Ovary (tissue), 9 donors: ENCODE data around the gene ESRRG. TPM values are rescaled to one million over a fixed set of nuclear protein-coding genes. Genes with fewer than 3 reads are reported as not detected.

ENCODE experiments used
- DNase-seq, 5 donors: peaks; one replicate each; pipeline ENCODE4 v3.0.0-alpha.2; 2019 to 2020
- H3K27ac ChIP-seq, 2 donors: fragments of 200-600 bp; one replicate each; pipeline versions ENCODE4 v1.5.1 to v1.8.0; 2019 to 2022
- H3K27me3 ChIP-seq: fragments of 200-600 bp; one replicate; pipeline ENCODE4 v1.8.0; 2022
- H3K36me3 ChIP-seq: fragments of 200-600 bp; sonication (generic); one replicate; pipeline ENCODE4 v1.5.1; 2019
- H3K4me1 ChIP-seq: one replicate; pipeline ENCODE4 v1.8.1; 2013; ENCODE audit warnings: mild to moderate bottlenecking, moderate library complexity; ENCODE audit not compliant: insufficient read depth
- H3K4me3 ChIP-seq: fragments of 200-600 bp; sonication (generic); one replicate; pipeline ENCODE4 v1.5.1; 2017
- H3K9me3 ChIP-seq, 2 donors: fragments of 200-600 bp in 1 of 2; sonication (generic) in 1 of 2; one replicate each; pipeline versions ENCODE4 v1.5.1 to v1.8.1; 2013 to 2019; ENCODE audit warnings: mild to moderate bottlenecking in 1 of 2, moderate library complexity in 1 of 2
- EP300 ChIP-seq: sonication (generic); formaldehyde crosslinking; IDR thresholded peaks from one replicate; pipeline ENCODE4 v1.6.1; 2017; ENCODE audit warnings: antibody characterized with exemption
- POLR2A ChIP-seq: fragments of 450-650 bp; IDR thresholded peaks from one replicate; pipeline ENCODE4 v1.6.1; 2017; ENCODE audit warnings: antibody characterized with exemption, mild to moderate bottlenecking, moderate library complexity
- WGBS, 3 donors: extraction: QIAGEN DNeasy Blood & Tissue Kit in 1 of 3; methylation state at CpG; one replicate each; pipeline versions ENCODE4 v1.1.5 to v1.1.7; 2013 to 2017; 5-methylcytosine and 5-hydroxymethylcytosine counted together
- intact Hi-C, 4 donors: fragments of 100-400 bp; cut with DNase I; formaldehyde crosslinking; loops; one replicate each; pipeline versions ENCODE4 v1.11.0 to v1.15.1; 2022 to 2023
- polyA plus RNA-seq, 2 donors: library from polyadenylated mRNA; stranded (reverse); fragments of 200-250 nt in 1 of 2; fragments of 350-450 nt in 1 of 2; fragmentation: Illumina TruSeq in 1 of 2; extraction: RNeasy Lipid Tissue Mini Kit (QIAGEN cat#74804) in 1 of 2; gene quantifications; one replicate each; pipeline ENCODE4 v1.2.3, GENCODE V29; 2013 to 2014
- total RNA-seq, 7 donors: library from RNA; depleted of rRNA in 2 of 7; stranded (reverse); fragments of >200 nt in 2 of 7; fragmentation: NEBNext Ultra II Directional in 3 of 7; extraction: Animal tissue kit (Norgen Biotek cat#: 25700) in 3 of 7; gene quantifications; one replicate each; pipeline versions ENCODE4 v1.1.0 to v1.2.4, GENCODE V29; 2016 to 2023
- TF ChIP-seq, protein P1 (sequence below), 3 donors: fragments of 450-650 bp in 2 of 3; fragments of 200-600 bp in 1 of 3; IDR thresholded peaks; one replicate each; pipeline versions ENCODE4 v1.5.1 to v1.8.0; 2016 to 2022; ENCODE audit warnings: antibody characterized with exemption in 3 of 3, mild to moderate bottlenecking in 1 of 3
- donor health status: DM: no; HTN: no; CAD: no; lungs with moderate emphysema.
- donor health status: DM: no; HTN: no; CAD: no.
- donor health status: Bipolar disorder and iron deficiency.
- donor health status: DM: yes; HTN: yes; CAD: no.
- donor health status: DM: no; HTN: no; CAD: no.
- donor health status: DM: yes; HTN: yes; CAD: no.

Gene ESRRG
- total and polyA plus RNA-seq, 9 donors: 0.07 to 3.2 (median 1.2) TPM

DNA sequence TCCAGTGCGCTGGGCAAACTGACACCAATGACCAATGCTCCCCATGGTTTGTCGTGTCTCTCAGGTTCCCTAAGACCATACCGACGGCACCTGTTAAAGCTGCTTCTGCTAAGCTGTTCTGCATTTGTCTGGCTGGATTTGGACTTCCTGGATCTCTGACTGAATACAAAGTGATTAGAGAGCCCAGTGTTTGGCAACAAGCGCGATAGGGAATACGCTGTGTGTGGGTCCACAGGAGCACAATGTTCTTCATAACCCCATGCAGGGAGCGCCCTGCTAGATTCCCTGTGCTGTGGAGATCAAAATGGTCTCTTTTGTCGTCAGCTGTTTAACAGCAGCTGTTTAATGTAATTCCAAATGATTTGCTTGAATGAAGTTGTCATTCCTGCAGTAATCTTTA, 26.0 kb upstream of the ESRRG start:
- intact Hi-C loops: no loop called here
- no peak overlapping the region for H3K27ac ChIP-seq

DNA sequence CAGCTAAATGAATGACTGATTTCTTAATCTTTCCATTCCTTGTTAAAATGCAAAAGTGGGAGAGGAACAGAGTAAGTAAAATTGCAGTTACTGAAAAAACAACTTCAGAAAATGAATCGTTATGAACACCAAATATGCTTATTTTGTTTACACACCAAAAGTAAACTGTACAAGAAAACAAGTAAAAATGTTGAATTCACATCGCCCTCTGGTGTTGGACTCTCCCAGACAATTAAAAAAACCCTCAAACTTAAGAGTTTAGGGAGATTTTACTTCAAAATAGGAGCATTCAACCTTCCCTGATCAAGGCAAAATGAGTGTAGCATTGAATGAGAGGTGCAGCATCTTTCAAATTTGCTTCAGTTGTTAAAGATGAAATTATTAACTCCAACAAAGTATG, 19.4 kb upstream of the ESRRG start:
- TF ChIP-seq POLR2A (no peak), EP300 (no peak)
- TF ChIP-seq, protein P1, sequence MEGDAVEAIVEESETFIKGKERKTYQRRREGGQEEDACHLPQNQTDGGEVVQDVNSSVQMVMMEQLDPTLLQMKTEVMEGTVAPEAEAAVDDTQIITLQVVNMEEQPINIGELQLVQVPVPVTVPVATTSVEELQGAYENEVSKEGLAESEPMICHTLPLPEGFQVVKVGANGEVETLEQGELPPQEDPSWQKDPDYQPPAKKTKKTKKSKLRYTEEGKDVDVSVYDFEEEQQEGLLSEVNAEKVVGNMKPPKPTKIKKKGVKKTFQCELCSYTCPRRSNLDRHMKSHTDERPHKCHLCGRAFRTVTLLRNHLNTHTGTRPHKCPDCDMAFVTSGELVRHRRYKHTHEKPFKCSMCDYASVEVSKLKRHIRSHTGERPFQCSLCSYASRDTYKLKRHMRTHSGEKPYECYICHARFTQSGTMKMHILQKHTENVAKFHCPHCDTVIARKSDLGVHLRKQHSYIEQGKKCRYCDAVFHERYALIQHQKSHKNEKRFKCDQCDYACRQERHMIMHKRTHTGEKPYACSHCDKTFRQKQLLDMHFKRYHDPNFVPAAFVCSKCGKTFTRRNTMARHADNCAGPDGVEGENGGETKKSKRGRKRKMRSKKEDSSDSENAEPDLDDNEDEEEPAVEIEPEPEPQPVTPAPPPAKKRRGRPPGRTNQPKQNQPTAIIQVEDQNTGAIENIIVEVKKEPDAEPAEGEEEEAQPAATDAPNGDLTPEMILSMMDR (IDR thresholded peaks at IDR 0.05): no peak
- intact Hi-C loops: no loop called here
- no peaks in the 10 kb centered on the region for H3K27me3 ChIP-seq
- H3K36me3 ChIP-seq: no peaks in the 10 kb centered on the region
- no peaks in the 10 kb centered on the region for H3K4me1 ChIP-seq
- WGBS, 3 donors: 12 to 26% (median 21%) methylated on average over 2 of the region's 2 CpGs
- no peaks in the 10 kb centered on the region for H3K9me3 ChIP-seq
- H3K27ac ChIP-seq: no peak overlapping the region
- no peak overlapping the region for H3K4me3 ChIP-seq
- no peak for DNase-seq

More for the DNA sequence above, 26.0 kb upstream of the ESRRG start:
- DNase-seq: no peak
- Histone ChIP-seq H3K4me3 (no peak overlapping the region), H3K27me3 (no peaks in the 10 kb centered on the region), H3K9me3 (no peaks in the 10 kb centered on the region), H3K4me1 (peaks cover 2% of the 10 kb centered on the region), H3K36me3 (no peaks in the 10 kb centered on the region)
- 48 to 85% (median 63%) methylated on average over 9 of the region's 9 CpGs for WGBS, 3 donors
- TF ChIP-seq EP300 (no peak), POLR2A (no peak)
- TF ChIP-seq, protein P1 (IDR thresholded peaks at IDR 0.05): no peak

DNA sequence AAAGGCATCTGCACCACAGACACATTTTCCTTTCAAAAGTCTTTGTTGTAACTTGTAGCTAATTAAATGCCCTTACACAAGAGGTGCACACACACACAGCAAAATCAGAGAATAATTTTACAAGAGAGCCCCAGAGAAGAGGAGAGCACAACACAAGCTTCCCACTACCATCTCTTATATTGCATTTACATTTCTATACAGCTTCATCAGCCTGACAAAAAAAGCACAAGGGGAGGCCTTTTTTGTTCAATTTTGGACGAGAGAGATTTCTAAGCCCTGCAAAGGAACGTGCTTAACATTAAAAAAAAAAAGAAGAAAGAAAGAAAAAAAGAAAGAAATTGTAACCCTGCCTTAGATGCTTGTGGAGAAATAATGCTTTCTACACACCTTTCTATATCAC, 17.1 kb upstream of the ESRRG start:
- TF ChIP-seq, protein P1 (IDR thresholded peaks at IDR 0.05): no peak
- TF ChIP-seq EP300: no peak
- no peak for TF ChIP-seq POLR2A
- no peak overlapping the region for H3K4me3 ChIP-seq
- no peaks in the 10 kb centered on the region for H3K4me1 ChIP-seq
- 14 to 18% (median 14%) methylated on average over 2 of the region's 2 CpGs for WGBS, 3 donors
- no peaks in the 10 kb centered on the region for H3K27me3 ChIP-seq
- no peak overlapping the region for H3K27ac ChIP-seq
- no peak for DNase-seq
- H3K36me3 ChIP-seq: no peaks in the 10 kb centered on the region
- H3K9me3 ChIP-seq: no peaks in the 10 kb centered on the region
- intact Hi-C loops: no loop called here

DNA sequence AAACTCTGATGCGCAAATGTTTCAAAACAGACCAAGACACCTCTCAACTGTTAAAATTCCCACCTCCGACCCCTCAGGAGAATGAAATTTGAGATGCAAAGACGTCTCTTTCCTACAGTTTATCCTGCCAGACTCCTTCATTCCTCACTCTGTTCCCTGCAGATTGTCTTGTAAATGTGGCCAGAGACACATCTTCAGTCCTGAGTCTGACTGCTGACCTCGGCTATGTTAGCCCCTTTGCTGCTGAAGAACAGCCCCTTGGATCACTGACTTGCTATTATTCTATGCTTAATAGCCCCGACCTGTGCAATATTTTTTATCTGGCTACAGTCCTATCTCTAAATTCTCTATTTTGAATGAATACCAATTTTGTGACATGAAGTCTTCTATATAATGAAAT, 16.6 kb upstream of the ESRRG start:
- Histone ChIP-seq H3K36me3 (no peaks in the 10 kb centered on the region), H3K4me1 (no peaks in the 10 kb centered on the region), H3K4me3 (no peak overlapping the region), H3K27me3 (no peaks in the 10 kb centered on the region), H3K9me3 (no peaks in the 10 kb centered on the region), H3K27ac (no peak overlapping the region)
- WGBS, 3 donors: 26 to 45% (median 31%) methylated on average over 5 of the region's 5 CpGs
- DNase-seq: no peak
- intact Hi-C loops: no loop called here
- TF ChIP-seq EP300 (no peak), POLR2A (no peak)
- TF ChIP-seq, protein P1 (IDR thresholded peaks at IDR 0.05): no peak

DNA sequence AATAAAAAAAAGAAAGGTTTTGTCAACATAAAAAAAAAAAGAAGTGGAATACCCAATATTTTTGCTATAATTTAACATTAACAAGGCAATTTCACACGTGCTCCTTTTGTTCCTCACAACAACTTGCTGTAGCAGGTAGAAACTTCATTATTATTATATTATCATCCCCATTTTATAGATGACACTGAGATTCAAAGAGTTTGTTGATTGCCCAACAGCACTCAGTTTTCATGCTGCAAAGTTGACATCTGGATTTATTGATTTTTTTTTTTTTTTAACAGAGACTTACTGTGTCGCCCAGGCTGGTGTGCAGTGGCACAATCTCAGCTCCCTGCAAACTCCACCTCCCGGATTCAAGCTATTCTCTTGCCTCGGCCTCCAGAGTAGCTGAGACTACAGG, 8.9 kb upstream of the ESRRG start:
- TF ChIP-seq, protein P1 (IDR thresholded peaks at IDR 0.05): no peak
- no peak for TF ChIP-seq POLR2A
- TF ChIP-seq EP300: no peak
- no peak overlapping the region for H3K4me3 ChIP-seq
- no peaks in the 10 kb centered on the region for H3K36me3 ChIP-seq
- no peak overlapping the region for H3K27ac ChIP-seq
- 91 to 92% (median 92%) methylated on average over 4 of the region's 4 CpGs for WGBS, 3 donors
- no peaks in the 10 kb centered on the region for H3K9me3 ChIP-seq
- no peaks in the 10 kb centered on the region for H3K27me3 ChIP-seq
- DNase-seq: no peak
- H3K4me1 ChIP-seq: no peaks in the 10 kb centered on the region
- intact Hi-C loops: no loop called here
